Measurements from ENCODE around the gene UBALD2.
A peak's percentile ranks its signal among the peaks of the same experiment; 100 is the strongest.
"Not testable (repeated sequence)": the region's sequence is repeated elsewhere in the genome, so short reads cannot be mapped to it uniquely, and the experiment has no call there.

UBALD2 gene

GRCh38 chr17:76253841-76254240 is 11.3 kb upstream of the UBALD2 start:
- no peak for DNase-seq (ENCODE audit: low read depth)
- H3K4me3 ChIP-seq (ENCODE audit: low read depth, low read length), result no peak overlapping the region
- no peak for TF ChIP-seq CTCF (IDR thresholded peaks at IDR 0.05; ENCODE audit: insufficient read depth, low read depth, low read length, missing control alignments)

GRCh38 chr17:76254275-76254674 is 10.9 kb upstream of the UBALD2 start:
- DNase-seq (ENCODE audit: low read depth), result no peak
- H3K4me3 ChIP-seq (ENCODE audit: low read depth, low read length), result no peak overlapping the region
- no peak for TF ChIP-seq CTCF (IDR thresholded peaks at IDR 0.05; ENCODE audit: insufficient read depth, low read depth, low read length, missing control alignments)

- no peak overlapping the region for H3K4me3 ChIP-seq (ENCODE audit: low read depth, low read length)
- DNase-seq (ENCODE audit: low read depth), result no peak
- TF ChIP-seq CTCF (IDR thresholded peaks at IDR 0.05; ENCODE audit: insufficient read depth, low read depth, low read length, missing control alignments), result no peak
Measured at GRCh38 chr17:76255801-76256429, 9.2 kb upstream of the UBALD2 start.

GRCh38 chr17:76256430-76257050 is 8.6 kb upstream of the UBALD2 start:
- not testable (repeated sequence) for DNase-seq (ENCODE audit: low read depth); H3K4me3 ChIP-seq (ENCODE audit: low read depth, low read length)

- H3K4me3 ChIP-seq (ENCODE audit: low read depth, low read length), result no peak overlapping the region
- no peak for TF ChIP-seq CTCF (IDR thresholded peaks at IDR 0.05; ENCODE audit: insufficient read depth, low read depth, low read length, missing control alignments)
- DNase-seq (ENCODE audit: low read depth), result peak; percentile 83
Measured at GRCh38 chr17:76260220-76260619, 4.9 kb upstream of the UBALD2 start.

GRCh38 chr17:76260669-76261068 is 4.5 kb upstream of the UBALD2 start:
- H3K4me3 ChIP-seq (ENCODE audit: low read depth, low read length), result peak overlapping the region; percentile 49

More at GRCh38 chr17:76260669-76261068, 4.5 kb upstream of the UBALD2 start:
- no peak for TF ChIP-seq CTCF (IDR thresholded peaks at IDR 0.05; ENCODE audit: insufficient read depth, low read depth, low read length, missing control alignments)
- DNase-seq (ENCODE audit: low read depth), result no peak
